ENCODE data around the gene GPC3.
"Not testable (repeated sequence)": the region's sequence is repeated elsewhere in the genome, so short reads cannot be mapped to it uniquely, and the experiment has no call there.

The GPC3 gene

DNA sequence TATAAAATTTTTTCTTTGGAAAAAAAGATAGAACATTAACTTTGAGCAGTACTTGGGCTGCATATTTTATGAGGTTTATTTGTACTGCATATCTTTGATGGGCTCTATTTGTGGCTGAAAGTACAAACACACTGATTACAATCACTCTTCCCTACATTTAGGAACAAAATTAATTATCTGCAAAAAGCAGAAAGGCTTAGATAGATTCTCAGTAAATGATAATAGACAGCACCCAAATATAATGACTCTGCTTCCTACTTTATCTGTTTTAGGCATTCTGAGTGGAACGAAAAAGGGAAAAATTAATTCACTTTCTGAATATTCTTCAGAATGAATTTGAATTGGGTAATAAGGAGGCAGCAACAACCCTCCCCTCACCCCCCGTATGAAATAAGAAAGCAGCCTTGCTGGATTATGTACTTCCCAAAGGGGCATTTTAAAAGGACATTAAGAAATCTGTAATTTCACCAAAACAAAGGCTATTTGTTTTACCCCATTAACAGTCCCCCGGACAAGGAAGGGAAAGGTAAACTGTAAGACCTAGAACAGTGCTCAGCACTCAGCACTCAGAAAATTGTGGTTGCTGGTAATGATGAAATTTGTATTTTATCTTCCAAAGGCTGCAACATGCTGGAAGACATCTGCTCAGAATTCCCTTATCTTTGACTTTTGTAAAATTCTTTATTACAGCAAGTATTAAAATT is 242.6 kb downstream of the GPC3 start:
- Histone ChIP-seq H3K9me3 (ENCODE audit: control insufficient read depth, low read length) (no peaks in the 10 kb centered on the region), H3K27me3 (replicated peaks; ENCODE audit: control insufficient read depth, insufficient read depth, low read length, poor library complexity, severe bottlenecking) (no peaks in the 10 kb centered on the region), H3K27ac (ENCODE audit: insufficient read depth, low read length, poor library complexity, severe bottlenecking) (no peak overlapping the region), H3K4me3 (ENCODE audit: insufficient read depth, low read depth, low read length, poor library complexity, severe bottlenecking) (no peak overlapping the region), H3K36me3 (ENCODE audit: control insufficient read depth, insufficient read depth, low read length) (no peaks in the 10 kb centered on the region), H3K4me1 (ENCODE audit: control insufficient read depth, insufficient read depth, low read length, poor library complexity, severe bottlenecking) (no peaks in the 10 kb centered on the region)
- DNase-seq, result no peak

GRCh38 chrX:133741303-133741702 is 244.1 kb downstream of the GPC3 start:
- Histone ChIP-seq H3K4me3 (ENCODE audit: insufficient read depth, low read depth, low read length, poor library complexity, severe bottlenecking) (no peak overlapping the region), H3K27me3 (replicated peaks; ENCODE audit: control insufficient read depth, insufficient read depth, low read length, poor library complexity, severe bottlenecking) (no peaks in the 10 kb centered on the region), H3K4me1 (ENCODE audit: control insufficient read depth, insufficient read depth, low read length, poor library complexity, severe bottlenecking) (no peaks in the 10 kb centered on the region), H3K9me3 (ENCODE audit: control insufficient read depth, low read length) (no peaks in the 10 kb centered on the region), H3K36me3 (ENCODE audit: control insufficient read depth, insufficient read depth, low read length) (no peaks in the 10 kb centered on the region), H3K27ac (ENCODE audit: insufficient read depth, low read length, poor library complexity, severe bottlenecking) (no peak overlapping the region)
- DNase-seq, result no peak

- Histone ChIP-seq H3K4me3 (ENCODE audit: insufficient read depth, low read depth, low read length, poor library complexity, severe bottlenecking) (no peak overlapping the region), H3K27ac (ENCODE audit: insufficient read depth, low read length, poor library complexity, severe bottlenecking) (no peak overlapping the region), H3K27me3 (replicated peaks; ENCODE audit: control insufficient read depth, insufficient read depth, low read length, poor library complexity, severe bottlenecking) (no peaks in the 10 kb centered on the region), H3K36me3 (ENCODE audit: control insufficient read depth, insufficient read depth, low read length) (no peaks in the 10 kb centered on the region), H3K9me3 (ENCODE audit: control insufficient read depth, low read length) (no peaks in the 10 kb centered on the region), H3K4me1 (ENCODE audit: control insufficient read depth, insufficient read depth, low read length, poor library complexity, severe bottlenecking) (no peaks in the 10 kb centered on the region)
- DNase-seq, result no peak
Observed at GRCh38 chrX:133726642-133727041, 258.8 kb downstream of the GPC3 start.

GRCh38 chrX:133726211-133726630 is 259.2 kb downstream of the GPC3 start:
- Histone ChIP-seq H3K36me3 (ENCODE audit: control insufficient read depth, insufficient read depth, low read length) (no peaks in the 10 kb centered on the region), H3K9me3 (ENCODE audit: control insufficient read depth, low read length) (no peaks in the 10 kb centered on the region), H3K4me3 (ENCODE audit: insufficient read depth, low read depth, low read length, poor library complexity, severe bottlenecking) (no peak overlapping the region), H3K4me1 (ENCODE audit: control insufficient read depth, insufficient read depth, low read length, poor library complexity, severe bottlenecking) (no peaks in the 10 kb centered on the region), H3K27me3 (replicated peaks; ENCODE audit: control insufficient read depth, insufficient read depth, low read length, poor library complexity, severe bottlenecking) (no peaks in the 10 kb centered on the region), H3K27ac (ENCODE audit: insufficient read depth, low read length, poor library complexity, severe bottlenecking) (no peak overlapping the region)
- no peak for DNase-seq

GRCh38 chrX:133723930-133724329 is 261.5 kb downstream of the GPC3 start:
- Histone ChIP-seq H3K27ac (ENCODE audit: insufficient read depth, low read length, poor library complexity, severe bottlenecking) (no peak overlapping the region), H3K36me3 (ENCODE audit: control insufficient read depth, insufficient read depth, low read length) (no peaks in the 10 kb centered on the region), H3K27me3 (replicated peaks; ENCODE audit: control insufficient read depth, insufficient read depth, low read length, poor library complexity, severe bottlenecking) (no peaks in the 10 kb centered on the region), H3K4me1 (ENCODE audit: control insufficient read depth, insufficient read depth, low read length, poor library complexity, severe bottlenecking) (no peaks in the 10 kb centered on the region), H3K9me3 (ENCODE audit: control insufficient read depth, low read length) (no peaks in the 10 kb centered on the region), H3K4me3 (ENCODE audit: insufficient read depth, low read depth, low read length, poor library complexity, severe bottlenecking) (no peak overlapping the region)
- no peak for DNase-seq

DNA sequence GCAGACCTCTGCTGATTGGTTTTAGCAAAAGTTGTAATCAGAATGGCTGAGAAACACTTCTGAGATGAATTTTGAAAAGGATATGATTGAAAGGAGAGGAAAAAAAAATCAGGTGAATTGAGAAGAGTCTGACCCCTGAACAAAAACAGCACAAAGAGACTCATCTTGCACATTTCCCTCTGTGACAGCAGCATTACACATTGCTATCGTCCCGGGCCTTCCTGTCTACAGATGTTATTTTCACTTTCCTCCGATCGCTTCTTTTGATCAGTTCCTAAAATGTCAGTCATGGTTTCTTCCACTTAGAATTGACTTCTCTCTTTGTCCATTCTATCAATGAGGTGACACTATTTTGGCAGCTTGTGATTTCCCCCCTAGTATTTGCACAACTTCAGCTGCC is 262.6 kb downstream of the GPC3 start:
- no peak for DNase-seq
- no peaks in the 10 kb centered on the region for H3K36me3 ChIP-seq (ENCODE audit: control insufficient read depth, insufficient read depth, low read length)
- no peak overlapping the region for H3K4me3 ChIP-seq (ENCODE audit: insufficient read depth, low read depth, low read length, poor library complexity, severe bottlenecking)
- H3K27me3 ChIP-seq (replicated peaks; ENCODE audit: control insufficient read depth, insufficient read depth, low read length, poor library complexity, severe bottlenecking), result no peaks in the 10 kb centered on the region
- H3K4me1 ChIP-seq (ENCODE audit: control insufficient read depth, insufficient read depth, low read length, poor library complexity, severe bottlenecking), result no peaks in the 10 kb centered on the region
- no peak overlapping the region for H3K27ac ChIP-seq (ENCODE audit: insufficient read depth, low read length, poor library complexity, severe bottlenecking)
- H3K9me3 ChIP-seq (ENCODE audit: control insufficient read depth, low read length), result no peaks in the 10 kb centered on the region

DNA sequence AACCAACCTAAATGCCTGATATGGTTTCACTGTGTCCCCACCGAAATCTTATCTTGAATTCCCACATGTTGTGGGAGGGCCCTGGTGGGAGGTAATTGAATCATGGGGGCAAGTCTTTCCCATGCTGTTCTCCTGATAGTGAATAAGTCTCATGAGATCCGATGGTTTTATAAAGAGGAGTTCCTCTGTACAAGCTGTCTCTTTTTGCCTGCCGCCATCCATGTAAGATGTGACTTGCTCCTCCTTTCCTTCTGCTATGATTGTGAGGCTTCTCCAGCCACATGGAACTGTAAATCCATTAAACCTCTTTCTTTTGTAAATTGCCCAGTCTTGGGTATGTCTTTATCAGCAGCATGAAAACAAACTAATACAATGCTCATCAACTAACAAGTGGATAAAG is 265.1 kb downstream of the GPC3 start:
- H3K27me3 ChIP-seq (replicated peaks; ENCODE audit: control insufficient read depth, insufficient read depth, low read length, poor library complexity, severe bottlenecking); H3K4me1 ChIP-seq (ENCODE audit: control insufficient read depth, insufficient read depth, low read length, poor library complexity, severe bottlenecking); H3K4me3 ChIP-seq (ENCODE audit: insufficient read depth, low read depth, low read length, poor library complexity, severe bottlenecking); H3K9me3 ChIP-seq (ENCODE audit: control insufficient read depth, low read length); H3K27ac ChIP-seq (ENCODE audit: insufficient read depth, low read length, poor library complexity, severe bottlenecking); DNase-seq; H3K36me3 ChIP-seq (ENCODE audit: control insufficient read depth, insufficient read depth, low read length): not testable (repeated sequence)

GRCh38 chrX:133715715-133716114 is 269.7 kb downstream of the GPC3 start:
- H3K27ac ChIP-seq (ENCODE audit: insufficient read depth, low read length, poor library complexity, severe bottlenecking), result no peak overlapping the region
- no peaks in the 10 kb centered on the region for H3K36me3 ChIP-seq (ENCODE audit: control insufficient read depth, insufficient read depth, low read length)
- no peaks in the 10 kb centered on the region for H3K4me1 ChIP-seq (ENCODE audit: control insufficient read depth, insufficient read depth, low read length, poor library complexity, severe bottlenecking)
- H3K9me3 ChIP-seq (ENCODE audit: control insufficient read depth, low read length), result no peaks in the 10 kb centered on the region
- no peak overlapping the region for H3K4me3 ChIP-seq (ENCODE audit: insufficient read depth, low read depth, low read length, poor library complexity, severe bottlenecking)
- no peaks in the 10 kb centered on the region for H3K27me3 ChIP-seq (replicated peaks; ENCODE audit: control insufficient read depth, insufficient read depth, low read length, poor library complexity, severe bottlenecking)
- no peak for DNase-seq

DNA sequence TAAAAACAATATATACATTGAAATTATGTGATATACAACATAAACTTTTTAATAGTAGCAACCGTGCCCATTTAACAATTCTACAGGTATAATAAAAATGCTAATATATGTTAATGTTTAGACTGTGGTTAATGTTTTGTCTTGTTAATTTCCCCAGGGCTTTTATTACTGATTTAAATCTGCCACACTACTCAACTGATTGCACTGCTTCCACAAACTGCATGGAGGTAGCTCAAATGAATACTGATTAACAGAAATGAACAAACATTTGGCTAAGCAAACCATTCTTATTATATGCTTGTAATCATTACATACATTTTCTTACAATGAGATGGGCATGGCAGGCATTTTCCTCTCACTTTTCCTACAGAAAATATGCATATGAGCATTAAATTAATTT is 275.9 kb downstream of the GPC3 start:
- H3K9me3 ChIP-seq (ENCODE audit: control insufficient read depth, low read length), result no peaks in the 10 kb centered on the region
- no peaks in the 10 kb centered on the region for H3K4me1 ChIP-seq (ENCODE audit: control insufficient read depth, insufficient read depth, low read length, poor library complexity, severe bottlenecking)
- H3K27ac ChIP-seq (ENCODE audit: insufficient read depth, low read length, poor library complexity, severe bottlenecking), result no peak overlapping the region
- DNase-seq, result no peak
- no peak overlapping the region for H3K4me3 ChIP-seq (ENCODE audit: insufficient read depth, low read depth, low read length, poor library complexity, severe bottlenecking)
- no peaks in the 10 kb centered on the region for H3K36me3 ChIP-seq (ENCODE audit: control insufficient read depth, insufficient read depth, low read length)
- H3K27me3 ChIP-seq (replicated peaks; ENCODE audit: control insufficient read depth, insufficient read depth, low read length, poor library complexity, severe bottlenecking), result no peaks in the 10 kb centered on the region

GRCh38 chrX:133706890-133707289 is 278.5 kb downstream of the GPC3 start:
- H3K9me3 ChIP-seq (ENCODE audit: control insufficient read depth, low read length), result no peaks in the 10 kb centered on the region
- no peaks in the 10 kb centered on the region for H3K27me3 ChIP-seq (replicated peaks; ENCODE audit: control insufficient read depth, insufficient read depth, low read length, poor library complexity, severe bottlenecking)
- H3K4me1 ChIP-seq (ENCODE audit: control insufficient read depth, insufficient read depth, low read length, poor library complexity, severe bottlenecking), result no peaks in the 10 kb centered on the region
- no peak overlapping the region for H3K4me3 ChIP-seq (ENCODE audit: insufficient read depth, low read depth, low read length, poor library complexity, severe bottlenecking)
- no peaks in the 10 kb centered on the region for H3K36me3 ChIP-seq (ENCODE audit: control insufficient read depth, insufficient read depth, low read length)
- no peak for DNase-seq
- no peak overlapping the region for H3K27ac ChIP-seq (ENCODE audit: insufficient read depth, low read length, poor library complexity, severe bottlenecking)

Data from effector memory CD4-positive, alpha-beta T cell (primary cell).